GM20000 (cell line): ENCODE measurements around the gene RIPOR2.
A peak's percentile ranks its signal among the peaks of the same experiment; 100 is the strongest.

Source experiments
- DNase-seq: peaks from one replicate; pipeline ENCODE4 v3.0.0; 2012; ENCODE audit warnings: low spot score
- CTCF ChIP-seq: IDR thresholded peaks from 2 replicates; pipeline ENCODE4 v1.5.1; 2012; ENCODE audit warnings: mild to moderate bottlenecking, control low read depth; ENCODE audit errors: extremely low read depth, missing control alignments

Gene RIPOR2

GRCh38 chr6:24864343-24864742 is 71.4 kb downstream of the RIPOR2 start:
- DNase-seq = no peak
- TF ChIP-seq CTCF = no peak

- DNase-seq = peak; percentile 58
- no peak for TF ChIP-seq CTCF
Observed at GRCh38 chr6:24861934-24862333, 73.8 kb downstream of the RIPOR2 start.

GRCh38 chr6:24859608-24860200 is 76.1 kb downstream of the RIPOR2 start:
- no peak for TF ChIP-seq CTCF
- no peak for DNase-seq

GRCh38 chr6:24859132-24859531 is 76.6 kb downstream of the RIPOR2 start:
- no peak for TF ChIP-seq CTCF
- no peak for DNase-seq

- peak; percentile 20 for DNase-seq
- TF ChIP-seq CTCF = no peak
Observed at GRCh38 chr6:24858177-24858653, 77.5 kb downstream of the RIPOR2 start.

GRCh38 chr6:24856901-24857670 is 78.7 kb downstream of the RIPOR2 start:
- TF ChIP-seq CTCF = no peak
- no peak for DNase-seq

- DNase-seq = no peak
- no peak for TF ChIP-seq CTCF
Observed at GRCh38 chr6:24856246-24856599, 79.5 kb downstream of the RIPOR2 start.
